Measurements from ENCODE around the gene NLK.

GRCh38 chr17:28133562-28133970 lies 91.1 kb downstream of the NLK start:
- no peak for TF ChIP-seq POLR2A (IDR thresholded peaks at IDR 0.05)
- no peak for TF ChIP-seq CTCF (IDR thresholded peaks at IDR 0.05)
- no peak for TF ChIP-seq POLR2AphosphoS5 (IDR thresholded peaks at IDR 0.05)
- no peak for TF ChIP-seq EP300 (IDR thresholded peaks at IDR 0.05)

Measured in suprapubic skin (tissue), 4 donors.